ENCODE results near the gene AUTS2. TPM values are rescaled to one million over a fixed set of nuclear protein-coding genes. Genes with fewer than 3 reads are reported as not detected.

Gene AUTS2
- total and polyA plus RNA-seq, 10 of the 15 experiments (the other 5 are each of a cell fraction or from before 2014, with no cell fraction given): 6.4 to 55.6 (median 21.6) TPM

DNA sequence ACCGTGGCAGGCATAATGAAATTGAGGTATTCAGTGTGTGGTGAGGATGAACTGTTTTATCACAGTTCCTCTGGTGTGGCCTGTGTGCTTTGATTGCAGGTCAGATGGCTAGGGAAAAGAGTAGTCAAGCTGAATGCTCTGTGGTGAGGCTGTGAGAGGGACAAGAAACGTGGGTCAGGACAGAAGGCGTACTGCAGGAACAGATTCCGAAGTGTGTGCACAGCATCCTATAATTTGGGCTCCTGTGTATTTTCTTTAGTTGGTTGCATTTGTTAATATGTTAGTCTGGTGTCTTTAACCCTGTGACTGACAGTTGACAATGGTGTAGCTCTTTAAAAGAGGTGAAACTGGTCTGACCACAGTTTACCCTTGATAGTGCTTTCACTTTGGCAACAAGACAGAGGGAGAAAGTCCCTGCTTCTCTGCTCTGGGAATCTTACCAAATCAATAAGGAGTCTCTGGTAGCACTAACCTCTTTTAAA, 76.5 kb downstream of the AUTS2 start (continued):
- TF ChIP-seq HSF1 (IDR thresholded peaks at IDR 0.05; ENCODE audit: low read depth, low read length): no peak
- TF ChIP-seq HDAC6 (IDR thresholded peaks at IDR 0.05; ENCODE audit: unreplicated experiment): no peak
- no peak for TF ChIP-seq ZNF622 (IDR thresholded peaks at IDR 0.05)
- 0 out of 2 replicates have a peak, but pooled peaks have one; percentile 44 for TF ChIP-seq ATF2 (IDR thresholded peaks at IDR 0.05; ENCODE audit: low read length)
- peak in 1 of 2 experiments; percentile 22; a peak in 1 of 4 replicates for TF ChIP-seq ETV6 (conservative IDR thresholded peaks at IDR 0.05 in 1 of 2, IDR thresholded peaks at IDR 0.05 in 1 of 2; ENCODE audit: borderline replicate concordance in 1 of 2, low read depth in 1 of 2)
- TF ChIP-seq CHD2 (IDR thresholded peaks at IDR 0.05; ENCODE audit: borderline replicate concordance, low read depth, low read length): no peak
- TF ChIP-seq IRF3 (IDR thresholded peaks at IDR 0.05): no peak
- no peak for TF ChIP-seq MYB (IDR thresholded peaks at IDR 0.05; ENCODE audit: borderline replicate concordance, low read depth, low read length)
- no peak for TF ChIP-seq ZBTB33 (IDR thresholded peaks at IDR 0.05)
- no peak for TF ChIP-seq NFYB (IDR thresholded peaks at IDR 0.05; ENCODE audit: insufficient read depth, low read depth, low read length)
- peak; percentile 36; the same call in 1 of the 3 replicates for TF ChIP-seq POU2F2 (IDR thresholded peaks at IDR 0.05; ENCODE audit: borderline replicate concordance, low read depth, low read length)
- no peak for TF ChIP-seq FOXK2 (IDR thresholded peaks at IDR 0.05)
- no peak; the same call in 1 of the 2 replicates for TF ChIP-seq POLR2AphosphoS5 (IDR thresholded peaks at IDR 0.05; ENCODE audit: low read length)
- TF ChIP-seq SUZ12 (IDR thresholded peaks at IDR 0.05; ENCODE audit: unreplicated experiment): no peak
- TF ChIP-seq EP300 (IDR thresholded peaks at IDR 0.05; ENCODE audit: borderline replicate concordance in 1 of 2, control insufficient read depth in 1 of 2, low read depth in 2 of 2, low read length in 2 of 2): peak; percentile 58 to 69; a peak in 2 of 4 replicates
- TF ChIP-seq EGR1 (IDR thresholded peaks at IDR 0.05; ENCODE audit: borderline replicate concordance in 1 of 2, low read depth in 2 of 2, low read length in 2 of 2): no peak
- peak; percentile 88 to 92 for TF ChIP-seq IKZF2 (IDR thresholded peaks at IDR 0.05)
- TF ChIP-seq MEF2B (IDR thresholded peaks at IDR 0.05; ENCODE audit: partially characterized antibody, poor library complexity, severe bottlenecking): peak; percentile 30
- TF ChIP-seq EED (IDR thresholded peaks at IDR 0.05; ENCODE audit: low read depth): peak; percentile 86
- TF ChIP-seq, protein P1, sequence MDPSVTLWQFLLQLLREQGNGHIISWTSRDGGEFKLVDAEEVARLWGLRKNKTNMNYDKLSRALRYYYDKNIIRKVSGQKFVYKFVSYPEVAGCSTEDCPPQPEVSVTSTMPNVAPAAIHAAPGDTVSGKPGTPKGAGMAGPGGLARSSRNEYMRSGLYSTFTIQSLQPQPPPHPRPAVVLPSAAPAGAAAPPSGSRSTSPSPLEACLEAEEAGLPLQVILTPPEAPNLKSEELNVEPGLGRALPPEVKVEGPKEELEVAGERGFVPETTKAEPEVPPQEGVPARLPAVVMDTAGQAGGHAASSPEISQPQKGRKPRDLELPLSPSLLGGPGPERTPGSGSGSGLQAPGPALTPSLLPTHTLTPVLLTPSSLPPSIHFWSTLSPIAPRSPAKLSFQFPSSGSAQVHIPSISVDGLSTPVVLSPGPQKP (IDR thresholded peaks at IDR 0.05; ENCODE audit: low read depth, low read length): no peak
- TF ChIP-seq ATF3 (IDR thresholded peaks at IDR 0.05; ENCODE audit: borderline replicate concordance, extremely low read depth, low read depth, low read length): no peak
- TF ChIP-seq SMAD5 (IDR thresholded peaks at IDR 0.05; ENCODE audit: low read depth): no peak
- TF ChIP-seq CHD4 (IDR thresholded peaks at IDR 0.05): no peak

All from GM12878 (cell line).